Measurements from ENCODE around the gene MYT1. TPM values are rescaled to one million over a fixed set of nuclear protein-coding genes. Genes with fewer than 3 reads are reported as not detected.

MYT1 gene
- total RNA-seq, 3 donors from 2014 or later: under 0.01 TPM; not detected in 2

GRCh38 chr20:64136004-64136710 lies 28.1 kb upstream of the MYT1 start:
- no peak for DNase-seq (ENCODE audit: low spot score in 2 of 2)
- Histone ChIP-seq H3K27ac (no peak overlapping the region), H3K4me1 (no peaks in the 10 kb centered on the region), H3K9me3 (no peaks in the 10 kb centered on the region), H3K27me3 (peaks cover 0 to 14% of the 10 kb centered on the region in 2 donors), H3K36me3 (no peaks in the 10 kb centered on the region), H3K4me3 (no peak overlapping the region)
- intact Hi-C loops (cut with DNase I; ENCODE audit: low total_unique reads): no loop called here
- TF ChIP-seq POLR2A (IDR thresholded peaks at IDR 0.05) (no peak), POLR2AphosphoS5 (IDR thresholded peaks at IDR 0.05) (no peak)
- TF ChIP-seq, protein P1, sequence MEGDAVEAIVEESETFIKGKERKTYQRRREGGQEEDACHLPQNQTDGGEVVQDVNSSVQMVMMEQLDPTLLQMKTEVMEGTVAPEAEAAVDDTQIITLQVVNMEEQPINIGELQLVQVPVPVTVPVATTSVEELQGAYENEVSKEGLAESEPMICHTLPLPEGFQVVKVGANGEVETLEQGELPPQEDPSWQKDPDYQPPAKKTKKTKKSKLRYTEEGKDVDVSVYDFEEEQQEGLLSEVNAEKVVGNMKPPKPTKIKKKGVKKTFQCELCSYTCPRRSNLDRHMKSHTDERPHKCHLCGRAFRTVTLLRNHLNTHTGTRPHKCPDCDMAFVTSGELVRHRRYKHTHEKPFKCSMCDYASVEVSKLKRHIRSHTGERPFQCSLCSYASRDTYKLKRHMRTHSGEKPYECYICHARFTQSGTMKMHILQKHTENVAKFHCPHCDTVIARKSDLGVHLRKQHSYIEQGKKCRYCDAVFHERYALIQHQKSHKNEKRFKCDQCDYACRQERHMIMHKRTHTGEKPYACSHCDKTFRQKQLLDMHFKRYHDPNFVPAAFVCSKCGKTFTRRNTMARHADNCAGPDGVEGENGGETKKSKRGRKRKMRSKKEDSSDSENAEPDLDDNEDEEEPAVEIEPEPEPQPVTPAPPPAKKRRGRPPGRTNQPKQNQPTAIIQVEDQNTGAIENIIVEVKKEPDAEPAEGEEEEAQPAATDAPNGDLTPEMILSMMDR (IDR thresholded peaks at IDR 0.05): no peak

- H3K4me1 ChIP-seq: no peaks in the 10 kb centered on the region
- no peak overlapping the region for H3K27ac ChIP-seq
- H3K36me3 ChIP-seq: no peaks in the 10 kb centered on the region
- no peaks in the 10 kb centered on the region for H3K9me3 ChIP-seq
- TF ChIP-seq, protein P1 (IDR thresholded peaks at IDR 0.05): no peak
- TF ChIP-seq POLR2A (IDR thresholded peaks at IDR 0.05) (no peak), POLR2AphosphoS5 (IDR thresholded peaks at IDR 0.05) (no peak)
- H3K27me3 ChIP-seq: peaks cover 0 to 17% of the 10 kb centered on the region in 2 donors
- DNase-seq (ENCODE audit: low spot score in 2 of 2): no peak
- intact Hi-C loops (cut with DNase I; ENCODE audit: low total_unique reads): no loop called here
- H3K4me3 ChIP-seq: no peak overlapping the region
Measured at GRCh38 chr20:64137598-64138031, 26.6 kb upstream of the MYT1 start.

DNA sequence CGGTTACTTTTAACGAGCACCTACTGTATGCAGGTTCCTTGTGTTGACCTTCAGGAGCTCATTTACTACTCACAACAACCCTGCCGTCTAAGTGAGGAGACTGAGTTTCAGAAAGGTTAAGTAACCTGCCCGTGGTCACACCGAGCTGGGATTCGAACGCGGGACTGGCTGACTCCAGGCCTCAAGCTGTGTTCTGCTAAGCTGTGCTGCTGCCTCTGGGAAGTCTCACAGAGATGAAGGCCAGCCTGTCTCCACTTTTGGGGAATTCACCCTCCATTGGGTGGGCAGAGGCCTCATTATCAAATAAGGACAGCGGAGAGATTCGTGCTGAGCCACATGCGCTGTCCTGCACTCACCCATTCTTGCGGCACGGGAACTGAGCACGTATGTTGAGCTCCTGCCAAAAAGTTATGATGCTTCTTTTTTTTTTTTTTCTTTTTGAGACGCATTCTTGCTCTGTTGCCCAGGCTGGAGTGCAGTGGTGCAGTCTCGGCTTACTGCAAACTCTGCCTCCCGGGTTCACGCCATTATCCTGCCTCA lies 25.9 kb upstream of the MYT1 start:
- no peak overlapping the region for H3K27ac ChIP-seq
- TF ChIP-seq POLR2AphosphoS5 (IDR thresholded peaks at IDR 0.05): no peak
- TF ChIP-seq POLR2A (IDR thresholded peaks at IDR 0.05): no peak
- TF ChIP-seq, protein P1 (IDR thresholded peaks at IDR 0.05): no peak
- H3K4me3 ChIP-seq: no peak overlapping the region
- H3K27me3 ChIP-seq: peaks cover 0 to 21% of the 10 kb centered on the region in 2 donors
- intact Hi-C loops (cut with DNase I; ENCODE audit: low total_unique reads): no loop called here
- no peak for DNase-seq (ENCODE audit: low spot score in 2 of 2)
- no peaks in the 10 kb centered on the region for H3K9me3 ChIP-seq
- no peaks in the 10 kb centered on the region for H3K36me3 ChIP-seq
- no peaks in the 10 kb centered on the region for H3K4me1 ChIP-seq

DNA sequence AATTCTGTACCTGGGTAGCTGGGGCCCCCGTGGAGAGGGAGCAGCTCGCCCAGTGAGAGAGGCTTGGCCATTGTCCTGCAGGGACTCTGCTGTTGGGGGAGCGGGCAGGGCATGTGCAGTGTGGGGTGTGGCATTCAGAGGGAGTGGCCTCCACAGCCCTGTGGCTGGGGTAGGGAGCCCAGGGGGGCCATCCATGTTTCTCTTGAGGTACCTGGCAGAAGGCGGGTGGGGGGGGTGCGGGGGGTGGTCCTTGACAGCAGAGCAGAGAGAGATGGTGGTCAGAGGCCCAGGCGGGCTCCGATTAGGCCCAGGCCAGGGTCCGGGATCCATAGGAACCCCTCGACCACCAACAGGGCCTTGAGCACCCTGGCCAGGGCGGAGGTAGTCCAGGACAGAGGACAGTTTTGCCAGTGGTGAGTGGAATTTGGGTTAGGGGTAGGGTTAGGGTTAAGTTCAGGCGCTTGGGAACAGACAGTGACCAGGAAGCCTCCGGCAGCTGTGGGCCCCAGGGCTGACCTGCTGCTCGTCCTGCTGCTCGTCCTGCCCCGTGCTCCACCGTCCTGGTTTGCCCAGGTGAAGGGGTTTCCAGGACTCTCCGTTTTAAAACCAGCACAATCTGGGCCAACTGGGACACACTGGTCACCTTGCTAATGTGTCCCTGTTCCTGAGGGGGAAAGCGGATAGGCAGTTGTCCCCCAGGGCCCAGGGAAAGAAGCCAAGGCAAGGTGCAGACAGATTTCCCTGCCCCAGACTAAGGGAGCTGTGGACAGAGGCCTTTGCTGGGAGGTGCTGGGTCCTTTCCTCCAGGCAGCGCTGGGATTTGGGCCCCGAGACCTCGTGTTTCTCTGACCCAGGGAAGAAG lies 24.8 kb upstream of the MYT1 start:
- TF ChIP-seq POLR2A (IDR thresholded peaks at IDR 0.05) (no peak), POLR2AphosphoS5 (IDR thresholded peaks at IDR 0.05) (no peak)
- TF ChIP-seq, protein P1 (IDR thresholded peaks at IDR 0.05): no peak
- peak in 1 of 2 donors; percentile 35 for DNase-seq (ENCODE audit: low spot score in 2 of 2)
- intact Hi-C loops (cut with DNase I; ENCODE audit: low total_unique reads): no loop called here
- no peaks in the 10 kb centered on the region for H3K9me3 ChIP-seq
- no peak overlapping the region for H3K27ac ChIP-seq
- H3K4me1 ChIP-seq: no peaks in the 10 kb centered on the region
- H3K4me3 ChIP-seq: no peak overlapping the region
- H3K36me3 ChIP-seq: no peaks in the 10 kb centered on the region
- H3K27me3 ChIP-seq: peaks cover 0 to 17% of the 10 kb centered on the region in 2 donors

Measured in breast epithelium (tissue), 4 donors.